Choroid plexus epithelial cell (primary cell): ENCODE results near the gene TUBAL3.

Source experiments
- DNase-seq: peaks from one replicate; pipeline ENCODE4 v3.0.0-alpha.2; 2010; ENCODE audit warnings: low read depth
- H3K4me3 ChIP-seq: 2 replicates; pipeline ENCODE4 v1.5.1; 2011; ENCODE audit warnings: low read depth, mild to moderate bottlenecking, control low read depth, low read length, moderate library complexity
- TF ChIP-seq, protein P1 (sequence below): conservative IDR thresholded peaks from 2 replicates; pipeline ENCODE4 v1.5.1; 2011; ENCODE audit warnings: low read depth, mild to moderate bottlenecking, control low read depth, inconsistent platforms, low read length, moderate library complexity

Gene TUBAL3

DNA sequence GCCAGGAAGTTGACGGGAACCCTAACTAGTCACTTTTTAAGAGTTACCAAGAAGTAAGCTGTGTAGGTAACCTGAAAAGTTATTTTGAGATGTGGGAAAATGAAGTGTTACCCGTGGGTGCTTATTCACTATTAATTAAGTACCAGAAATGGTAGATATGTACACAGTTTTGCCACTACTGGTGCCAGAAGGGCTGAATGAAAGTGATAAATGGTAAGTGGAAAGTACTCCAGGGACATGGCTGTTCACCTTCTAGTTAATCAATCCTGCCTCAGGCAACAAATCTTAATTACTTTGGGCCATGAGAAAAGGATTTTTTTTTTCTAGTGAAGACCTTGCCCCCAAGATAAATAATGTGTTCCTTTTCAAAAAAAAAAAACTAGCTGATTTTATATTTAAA lies 23.5 kb upstream of the TUBAL3 start:
- no peak for DNase-seq
- H3K4me3 ChIP-seq = no peak overlapping the region
- TF ChIP-seq, protein P1, sequence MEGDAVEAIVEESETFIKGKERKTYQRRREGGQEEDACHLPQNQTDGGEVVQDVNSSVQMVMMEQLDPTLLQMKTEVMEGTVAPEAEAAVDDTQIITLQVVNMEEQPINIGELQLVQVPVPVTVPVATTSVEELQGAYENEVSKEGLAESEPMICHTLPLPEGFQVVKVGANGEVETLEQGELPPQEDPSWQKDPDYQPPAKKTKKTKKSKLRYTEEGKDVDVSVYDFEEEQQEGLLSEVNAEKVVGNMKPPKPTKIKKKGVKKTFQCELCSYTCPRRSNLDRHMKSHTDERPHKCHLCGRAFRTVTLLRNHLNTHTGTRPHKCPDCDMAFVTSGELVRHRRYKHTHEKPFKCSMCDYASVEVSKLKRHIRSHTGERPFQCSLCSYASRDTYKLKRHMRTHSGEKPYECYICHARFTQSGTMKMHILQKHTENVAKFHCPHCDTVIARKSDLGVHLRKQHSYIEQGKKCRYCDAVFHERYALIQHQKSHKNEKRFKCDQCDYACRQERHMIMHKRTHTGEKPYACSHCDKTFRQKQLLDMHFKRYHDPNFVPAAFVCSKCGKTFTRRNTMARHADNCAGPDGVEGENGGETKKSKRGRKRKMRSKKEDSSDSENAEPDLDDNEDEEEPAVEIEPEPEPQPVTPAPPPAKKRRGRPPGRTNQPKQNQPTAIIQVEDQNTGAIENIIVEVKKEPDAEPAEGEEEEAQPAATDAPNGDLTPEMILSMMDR = no peak

DNA sequence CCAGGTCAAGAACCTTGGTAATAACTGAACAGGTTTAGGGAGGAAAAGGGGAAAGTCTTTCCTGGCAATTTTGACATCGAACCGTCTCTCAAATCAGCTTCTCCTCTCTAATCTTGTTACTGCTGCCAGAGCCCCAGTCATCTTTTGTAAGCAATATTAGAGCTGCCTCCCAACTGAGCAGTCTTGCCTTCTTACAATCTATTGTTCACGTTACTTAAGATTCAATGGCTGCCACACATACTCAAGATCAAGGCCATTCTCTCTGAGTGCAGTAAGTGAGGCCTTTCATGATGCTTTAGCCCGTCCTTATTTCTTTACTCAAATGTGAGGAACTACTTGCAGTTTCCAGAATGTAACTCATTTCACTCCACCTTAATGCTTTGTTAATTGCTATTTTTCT lies 20.1 kb upstream of the TUBAL3 start:
- no peak overlapping the region for H3K4me3 ChIP-seq
- no peak for DNase-seq
- TF ChIP-seq, protein P1 = no peak

DNA sequence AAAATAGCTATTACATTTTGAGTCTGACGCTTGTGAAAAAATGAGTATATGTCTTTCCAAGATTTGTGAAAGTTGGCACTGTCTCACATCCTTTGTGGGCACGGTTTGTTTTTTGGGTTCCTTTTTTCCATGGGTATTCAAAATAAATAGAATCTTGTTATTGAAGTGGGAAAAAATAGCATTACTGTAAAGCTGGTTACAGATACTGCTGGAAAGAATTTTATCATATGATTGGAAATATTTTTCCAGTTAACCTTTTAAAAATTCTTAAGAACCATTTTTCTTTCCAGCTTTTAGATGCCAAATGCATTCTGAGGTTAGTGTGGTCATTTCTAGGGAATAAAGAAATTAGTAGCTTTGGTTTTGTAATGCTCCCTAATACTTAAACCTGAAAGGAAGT lies 19.1 kb upstream of the TUBAL3 start:
- TF ChIP-seq, protein P1 = no peak
- H3K4me3 ChIP-seq = no peak overlapping the region
- no peak for DNase-seq

DNA sequence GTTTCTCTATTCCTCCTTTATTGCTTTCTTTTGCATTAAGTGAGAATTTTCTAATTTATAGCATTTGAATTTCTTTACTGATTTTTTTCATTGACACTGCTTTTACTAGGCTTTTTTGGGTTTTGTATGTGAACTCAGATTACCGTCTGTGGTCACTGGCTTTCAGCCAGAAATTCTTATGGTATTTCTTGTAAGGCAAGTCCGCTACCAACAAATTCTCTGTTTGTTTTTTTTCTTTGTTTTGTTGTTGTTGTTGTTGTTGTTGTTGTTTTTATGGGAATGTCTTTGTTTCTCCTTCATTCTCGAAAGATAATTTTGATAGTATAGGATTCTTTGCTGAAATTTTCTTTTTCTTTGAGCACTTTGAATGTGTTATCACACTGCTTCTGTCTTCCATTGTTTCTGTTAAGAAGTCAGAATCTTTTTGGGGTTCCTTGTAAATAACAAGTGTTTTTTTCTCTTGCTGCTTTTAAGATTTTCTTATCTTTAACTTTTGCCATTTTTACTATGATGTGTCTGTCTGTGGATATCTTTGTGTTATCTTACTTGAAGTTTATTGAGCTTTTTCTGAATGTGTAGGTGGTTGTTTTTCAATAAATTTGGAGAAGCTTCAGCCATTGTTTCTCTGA lies 15.0 kb upstream of the TUBAL3 start:
- DNase-seq = peak; percentile 52
- H3K4me3 ChIP-seq = no peak overlapping the region
- TF ChIP-seq, protein P1 = no peak

DNA sequence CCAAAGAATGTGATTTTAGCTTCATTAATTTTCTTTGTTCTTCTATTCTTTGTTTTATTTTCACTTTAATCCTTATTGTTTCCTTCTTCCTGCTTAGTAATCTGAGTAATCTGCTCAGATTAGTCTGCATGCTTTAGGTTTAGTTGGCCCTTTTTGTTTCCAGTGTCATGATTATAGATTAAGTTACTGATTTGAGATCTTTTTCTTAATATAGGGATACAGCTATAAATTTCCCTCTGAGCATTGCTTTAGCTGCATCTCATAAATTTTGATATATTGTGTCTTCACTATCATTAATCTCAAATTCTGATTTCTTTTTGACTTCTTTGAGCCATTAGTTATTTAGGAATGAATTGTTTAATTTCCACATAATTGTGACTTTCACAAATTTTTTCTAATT lies 14.0 kb upstream of the TUBAL3 start:
- DNase-seq = no peak
- no peak overlapping the region for H3K4me3 ChIP-seq
- TF ChIP-seq, protein P1 = no peak

DNA sequence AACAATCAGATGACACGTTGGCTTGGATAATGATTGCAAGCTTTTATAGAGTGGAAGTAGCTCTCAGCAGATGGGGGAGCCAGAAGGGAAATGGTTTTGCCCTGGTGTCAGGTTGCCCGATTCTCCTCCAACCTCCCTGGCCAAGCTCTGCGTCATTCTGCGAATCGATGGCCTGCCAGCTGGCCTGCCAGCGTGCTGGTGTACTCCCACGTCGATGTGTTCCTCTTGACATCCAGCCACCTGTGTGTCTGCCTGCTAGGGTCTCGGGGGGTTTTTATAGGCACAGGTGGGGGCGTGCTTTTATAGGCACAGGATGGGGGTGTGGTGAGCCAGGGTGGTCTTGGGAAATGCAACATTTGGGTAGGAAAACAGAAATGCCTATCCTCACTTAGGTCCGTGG lies 12.4 kb upstream of the TUBAL3 start:
- H3K4me3 ChIP-seq = no peak overlapping the region
- no peak for DNase-seq
- TF ChIP-seq, protein P1 = no peak
